ENCODE results near the gene TMEM229B.

The TMEM229B gene

GRCh38 chr14:67517083-67517482, 28.6 kb upstream of the TMEM229B start:
- TF ChIP-seq SPI1 (IDR thresholded peaks at IDR 0.05; ENCODE audit: low read depth, low read length) (no peak), TAF1 (IDR thresholded peaks at IDR 0.05; ENCODE audit: low read depth, low read length) (no peak), PAX5 (IDR thresholded peaks at IDR 0.05; ENCODE audit: insufficient read depth, low read length, severe bottlenecking) (no peak), POU2F2 (IDR thresholded peaks at IDR 0.05; ENCODE audit: low read depth, low read length) (no peak), POLR2A (IDR thresholded peaks at IDR 0.05; ENCODE audit: low read depth, low read length) (no peak), POLR2AphosphoS5 (IDR thresholded peaks at IDR 0.05; ENCODE audit: low read depth, low read length) (no peak)
- no peak for DNase-seq (ENCODE audit: insufficient read length, low spot score)
- no peak for FAIRE-seq

- TF ChIP-seq SPI1 (IDR thresholded peaks at IDR 0.05; ENCODE audit: low read depth, low read length) (no peak), PAX5 (IDR thresholded peaks at IDR 0.05; ENCODE audit: insufficient read depth, low read length, severe bottlenecking) (no peak), TAF1 (IDR thresholded peaks at IDR 0.05; ENCODE audit: low read depth, low read length) (no peak), POLR2AphosphoS5 (IDR thresholded peaks at IDR 0.05; ENCODE audit: low read depth, low read length) (no peak), POU2F2 (IDR thresholded peaks at IDR 0.05; ENCODE audit: low read depth, low read length) (no peak)
- no peak for FAIRE-seq
- DNase-seq (ENCODE audit: insufficient read length, low spot score) = no peak
Observed at GRCh38 chr14:67516676-67517075, 28.2 kb upstream of the TMEM229B start.

GRCh38 chr14:67515386-67516079, 27.0 kb upstream of the TMEM229B start:
- no peak for TF ChIP-seq TAF1 (IDR thresholded peaks at IDR 0.05; ENCODE audit: low read depth, low read length)
- no peak for TF ChIP-seq POU2F2 (IDR thresholded peaks at IDR 0.05; ENCODE audit: low read depth, low read length)
- TF ChIP-seq POLR2AphosphoS5 (IDR thresholded peaks at IDR 0.05; ENCODE audit: low read depth, low read length) = no peak
- no peak for TF ChIP-seq PAX5 (IDR thresholded peaks at IDR 0.05; ENCODE audit: insufficient read depth, low read length, severe bottlenecking)
- TF ChIP-seq POLR2A (IDR thresholded peaks at IDR 0.05; ENCODE audit: low read depth, low read length) = no peak
- no peak for TF ChIP-seq SPI1 (IDR thresholded peaks at IDR 0.05; ENCODE audit: low read depth, low read length)
- peak; percentile 56 for DNase-seq (ENCODE audit: insufficient read length, low spot score)
- FAIRE-seq = peak; percentile 82

GRCh38 chr14:67514650-67515385, 26.3 kb upstream of the TMEM229B start:
- TF ChIP-seq SPI1 (IDR thresholded peaks at IDR 0.05; ENCODE audit: low read depth, low read length) (peak; percentile 43; the same call in 1 of the 2 replicates), POLR2AphosphoS5 (IDR thresholded peaks at IDR 0.05; ENCODE audit: low read depth, low read length) (no peak)
- FAIRE-seq = peak; percentile 43
- peak; percentile 63 for DNase-seq (ENCODE audit: insufficient read length, low spot score)

- DNase-seq (ENCODE audit: insufficient read length, low spot score) (no peak), FAIRE-seq (no peak)
- TF ChIP-seq POLR2AphosphoS5 (IDR thresholded peaks at IDR 0.05; ENCODE audit: low read depth, low read length) (no peak), SPI1 (IDR thresholded peaks at IDR 0.05; ENCODE audit: low read depth, low read length) (no peak), POLR2A (IDR thresholded peaks at IDR 0.05; ENCODE audit: low read depth, low read length) (no peak), TAF1 (IDR thresholded peaks at IDR 0.05; ENCODE audit: low read depth, low read length) (no peak), PAX5 (IDR thresholded peaks at IDR 0.05; ENCODE audit: insufficient read depth, low read length, severe bottlenecking) (no peak), POU2F2 (IDR thresholded peaks at IDR 0.05; ENCODE audit: low read depth, low read length) (no peak)
Observed at GRCh38 chr14:67514203-67514607, 25.7 kb upstream of the TMEM229B start.

GRCh38 chr14:67513631-67514108, 25.1 kb upstream of the TMEM229B start:
- FAIRE-seq = no peak
- no peak for DNase-seq (ENCODE audit: insufficient read length, low spot score)
- TF ChIP-seq TAF1 (IDR thresholded peaks at IDR 0.05; ENCODE audit: low read depth, low read length) = no peak
- TF ChIP-seq POU2F2 (IDR thresholded peaks at IDR 0.05; ENCODE audit: low read depth, low read length) = no peak
- TF ChIP-seq PAX5 (IDR thresholded peaks at IDR 0.05; ENCODE audit: insufficient read depth, low read length, severe bottlenecking) = no peak
- no peak for TF ChIP-seq SPI1 (IDR thresholded peaks at IDR 0.05; ENCODE audit: low read depth, low read length)
- no peak for TF ChIP-seq POLR2A (IDR thresholded peaks at IDR 0.05; ENCODE audit: low read depth, low read length)
- no peak for TF ChIP-seq POLR2AphosphoS5 (IDR thresholded peaks at IDR 0.05; ENCODE audit: low read depth, low read length)

GRCh38 chr14:67512463-67513310, 24.2 kb upstream of the TMEM229B start:
- TF ChIP-seq TAF1 (IDR thresholded peaks at IDR 0.05; ENCODE audit: low read depth, low read length) = no peak
- TF ChIP-seq PAX5 (IDR thresholded peaks at IDR 0.05; ENCODE audit: insufficient read depth, low read length, severe bottlenecking) = no peak
- no peak for TF ChIP-seq POLR2AphosphoS5 (IDR thresholded peaks at IDR 0.05; ENCODE audit: low read depth, low read length)
- TF ChIP-seq POLR2A (IDR thresholded peaks at IDR 0.05; ENCODE audit: low read depth, low read length) = no peak
- no peak for TF ChIP-seq SPI1 (IDR thresholded peaks at IDR 0.05; ENCODE audit: low read depth, low read length)
- DNase-seq (ENCODE audit: insufficient read length, low spot score) (no peak), FAIRE-seq (peak; percentile 47)

- no peak for FAIRE-seq
- TF ChIP-seq POU2F2 (IDR thresholded peaks at IDR 0.05; ENCODE audit: low read depth, low read length) = no peak
- TF ChIP-seq POLR2AphosphoS5 (IDR thresholded peaks at IDR 0.05; ENCODE audit: low read depth, low read length) = no peak
- TF ChIP-seq SPI1 (IDR thresholded peaks at IDR 0.05; ENCODE audit: low read depth, low read length) = no peak
- TF ChIP-seq TAF1 (IDR thresholded peaks at IDR 0.05; ENCODE audit: low read depth, low read length) = no peak
- no peak for TF ChIP-seq PAX5 (IDR thresholded peaks at IDR 0.05; ENCODE audit: insufficient read depth, low read length, severe bottlenecking)
- TF ChIP-seq POLR2A (IDR thresholded peaks at IDR 0.05; ENCODE audit: low read depth, low read length) = no peak
- no peak for DNase-seq (ENCODE audit: insufficient read length, low spot score)
Observed at GRCh38 chr14:67510836-67511235, 22.3 kb upstream of the TMEM229B start.

GRCh38 chr14:67510121-67510520, 21.6 kb upstream of the TMEM229B start:
- DNase-seq (ENCODE audit: insufficient read length, low spot score) = no peak
- TF ChIP-seq POU2F2 (IDR thresholded peaks at IDR 0.05; ENCODE audit: low read depth, low read length) (no peak), PAX5 (IDR thresholded peaks at IDR 0.05; ENCODE audit: insufficient read depth, low read length, severe bottlenecking) (no peak)
- FAIRE-seq = no peak
